Choroid plexus epithelial cell (primary cell): Measurements from ENCODE around the gene PRM1.
A peak's percentile ranks its signal among the peaks of the same experiment; 100 is the strongest.

Experiments used
- DNase-seq: peaks from one replicate; pipeline ENCODE4 v3.0.0-alpha.2; 2010; ENCODE audit warnings: low read depth
- H3K4me3 ChIP-seq: 2 replicates; pipeline ENCODE4 v1.5.1; 2011; ENCODE audit warnings: low read depth, mild to moderate bottlenecking, control low read depth, low read length, moderate library complexity
- CTCF ChIP-seq: conservative IDR thresholded peaks from 2 replicates; pipeline ENCODE4 v1.5.1; 2011; ENCODE audit warnings: low read depth, mild to moderate bottlenecking, control low read depth, inconsistent platforms, low read length, moderate library complexity

PRM1 gene

GRCh38 chr16:11259655-11260595 is 21.2 kb downstream of the PRM1 start:
- H3K4me3 ChIP-seq = no peak overlapping the region
- no peak for DNase-seq
- TF ChIP-seq CTCF = no peak

GRCh38 chr16:11258553-11259492 is 22.3 kb downstream of the PRM1 start:
- peak; percentile 37 for DNase-seq
- no peak for TF ChIP-seq CTCF
- H3K4me3 ChIP-seq = no peak overlapping the region

- H3K4me3 ChIP-seq = peak overlapping the region; percentile 84
- peak; percentile 88 for TF ChIP-seq CTCF
- DNase-seq = peak; percentile 90
Observed at GRCh38 chr16:11257131-11257938, 23.8 kb downstream of the PRM1 start.

GRCh38 chr16:11256661-11257130 is 24.4 kb downstream of the PRM1 start:
- no peak for TF ChIP-seq CTCF
- DNase-seq = peak; percentile 31

GRCh38 chr16:11255737-11256660 is 25.1 kb downstream of the PRM1 start, which contains the start of gene SOCS1:
Gene SOCS1, minus strand, starts transcription at chr16:11256204. Its CDS starts 726 bp downstream, at chr16:11255478.
- DNase-seq = peak; percentile 90
- peak within 1 kb of the TSS; percentile 84 for H3K4me3 ChIP-seq
- peak; percentile 54 for TF ChIP-seq CTCF

More at GRCh38 chr16:11256661-11257130, 24.4 kb downstream of the PRM1 start:
- H3K4me3 ChIP-seq = peak overlapping the region; percentile 84
